HEK293T (cell line): ENCODE measurements around the gene RGS7BP.

Experiments
- ARNT ChIP-seq: fragments of 450-650 bp; IDR thresholded peaks from 2 replicates; pipeline ENCODE4 v1.6.1; 2017; ENCODE audit warnings: mild to moderate bottlenecking
- BHLHE40 ChIP-seq: fragments of 450-650 bp; IDR thresholded peaks from 2 replicates; pipeline ENCODE4 v1.6.1; 2016; ENCODE audit warnings: mild to moderate bottlenecking, moderate library complexity, borderline replicate concordance
- FOXA1 ChIP-seq: fragments of 450-650 bp; IDR thresholded peaks from 2 replicates; pipeline ENCODE4 v1.6.1; 2016; ENCODE audit warnings: mild to moderate bottlenecking
- HDGF ChIP-seq: fragments of 450-650 bp; IDR thresholded peaks from 2 replicates; pipeline ENCODE4 v1.6.1; 2017; ENCODE audit warnings: antibody characterized with exemption, borderline replicate concordance
- L3MBTL2 ChIP-seq: fragments of 450-650 bp; conservative IDR thresholded peaks from 2 replicates; pipeline ENCODE4 v1.6.1; 2016; ENCODE audit warnings: mild to moderate bottlenecking
- NFRKB ChIP-seq: fragments of 450-650 bp; IDR thresholded peaks from 2 replicates; pipeline ENCODE4 v1.6.1; 2016; ENCODE audit warnings: mild to moderate bottlenecking, moderate library complexity
- TARDBP ChIP-seq: fragments of 450-650 bp; IDR thresholded peaks from 2 replicates; pipeline ENCODE4 v1.6.1; 2016
- ZNF384 ChIP-seq: fragments of 450-650 bp; IDR thresholded peaks from 2 replicates; pipeline ENCODE4 v1.6.1; 2016

DNA sequence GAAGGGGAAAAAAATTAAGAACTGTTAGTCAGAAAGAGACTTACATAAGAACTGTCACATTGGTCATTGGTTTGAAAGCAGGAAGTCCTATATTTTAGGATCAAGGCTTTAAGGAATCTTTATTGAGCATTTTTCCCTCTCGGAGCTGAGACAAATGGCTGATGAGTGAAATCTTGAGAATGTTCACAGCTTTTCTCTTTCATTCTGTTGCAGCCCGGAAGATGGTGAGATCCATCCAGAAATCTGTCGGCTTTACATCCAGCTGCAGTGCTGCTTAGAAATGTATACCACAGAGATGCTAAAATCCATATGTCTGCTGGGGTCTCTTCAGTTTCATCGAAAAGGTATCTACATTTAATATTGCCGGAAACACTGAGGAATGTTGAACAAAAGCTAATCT, 69.7 kb downstream of the RGS7BP start:
- no peak for TF ChIP-seq TARDBP
- no peak for TF ChIP-seq BHLHE40
- TF ChIP-seq L3MBTL2: no peak
- no peak for TF ChIP-seq HDGF
- TF ChIP-seq ARNT: no peak
- no peak for TF ChIP-seq FOXA1
- no peak for TF ChIP-seq NFRKB
- TF ChIP-seq ZNF384: no peak
